Mammary epithelial cell (primary cell): ENCODE measurements around the gene ADD2.

ENCODE experiments used
- EZH2 ChIP-seq: IDR thresholded peaks from 2 replicates; pipeline ENCODE4 v1.6.1; 2012; ENCODE audit warnings: low read length, inconsistent platforms, borderline replicate concordance
- TF ChIP-seq, protein P1 (sequence below), 2 donors: IDR thresholded peaks in 1 of 2; conservative IDR thresholded peaks in 1 of 2; 2 replicates each; pipeline ENCODE4 v1.5.1; 2011 to 2012; ENCODE audit warnings: inconsistent platforms in 2 of 2, low read length in 2 of 2, mild to moderate bottlenecking in 2 of 2, control low read depth in 1 of 2, low read depth in 1 of 2; ENCODE audit not compliant: insufficient read depth in 1 of 2; ENCODE audit errors: extremely low read depth in 1 of 2

DNA sequence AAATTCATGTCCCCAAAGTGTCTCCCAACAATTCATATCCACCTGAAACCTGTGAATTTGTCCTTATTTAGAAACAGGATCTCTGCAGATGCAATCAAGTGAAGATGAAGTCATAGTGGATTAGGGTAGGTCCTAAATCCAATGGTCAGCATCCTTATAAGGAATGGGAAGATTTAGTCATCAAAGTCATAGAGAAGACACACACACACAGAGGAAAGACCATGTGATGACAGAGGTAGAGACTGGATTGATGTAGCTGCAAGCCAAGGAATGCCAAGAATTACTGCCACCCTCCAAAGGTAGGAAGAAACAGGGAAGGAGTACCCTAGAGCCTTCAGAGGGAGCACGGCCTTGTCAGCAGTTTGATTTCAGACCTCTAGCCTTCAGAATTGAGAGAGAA, 17.7 kb downstream of the ADD2 start:
- no peak for TF ChIP-seq EZH2
- TF ChIP-seq, protein P1, sequence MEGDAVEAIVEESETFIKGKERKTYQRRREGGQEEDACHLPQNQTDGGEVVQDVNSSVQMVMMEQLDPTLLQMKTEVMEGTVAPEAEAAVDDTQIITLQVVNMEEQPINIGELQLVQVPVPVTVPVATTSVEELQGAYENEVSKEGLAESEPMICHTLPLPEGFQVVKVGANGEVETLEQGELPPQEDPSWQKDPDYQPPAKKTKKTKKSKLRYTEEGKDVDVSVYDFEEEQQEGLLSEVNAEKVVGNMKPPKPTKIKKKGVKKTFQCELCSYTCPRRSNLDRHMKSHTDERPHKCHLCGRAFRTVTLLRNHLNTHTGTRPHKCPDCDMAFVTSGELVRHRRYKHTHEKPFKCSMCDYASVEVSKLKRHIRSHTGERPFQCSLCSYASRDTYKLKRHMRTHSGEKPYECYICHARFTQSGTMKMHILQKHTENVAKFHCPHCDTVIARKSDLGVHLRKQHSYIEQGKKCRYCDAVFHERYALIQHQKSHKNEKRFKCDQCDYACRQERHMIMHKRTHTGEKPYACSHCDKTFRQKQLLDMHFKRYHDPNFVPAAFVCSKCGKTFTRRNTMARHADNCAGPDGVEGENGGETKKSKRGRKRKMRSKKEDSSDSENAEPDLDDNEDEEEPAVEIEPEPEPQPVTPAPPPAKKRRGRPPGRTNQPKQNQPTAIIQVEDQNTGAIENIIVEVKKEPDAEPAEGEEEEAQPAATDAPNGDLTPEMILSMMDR (conservative IDR thresholded peaks at IDR 0.05 in 1 of 2, IDR thresholded peaks at IDR 0.05 in 1 of 2; ENCODE audit: extremely low read depth in 1 of 2, insufficient read depth in 1 of 2, low read depth in 1 of 2, low read length in 2 of 2) = no peak
